KMS-11 (cell line): ENCODE data around the gene SLAMF7.
"Not testable (repeated sequence)": the region's sequence is repeated elsewhere in the genome, so short reads cannot be mapped to it uniquely, and the experiment has no call there.

Source experiments
- H2AFZ ChIP-seq: fragments of 200-600 bp; sonication (generic); 2 replicates; pipeline ENCODE4 v1.6.1; 2016; ENCODE audit warnings: antibody characterized with exemption, mixed run types, low read depth
- H3K27ac ChIP-seq: fragments of 200-600 bp; sonication (generic); 2 replicates; pipeline ENCODE4 v1.6.1; 2016; ENCODE audit warnings: mild to moderate bottlenecking, mixed run types
- H3K27me3 ChIP-seq: fragments of 200-600 bp; sonication (generic); 2 replicates; pipeline ENCODE4 v1.6.1; 2017; ENCODE audit warnings: mild to moderate bottlenecking, low read depth, mixed run types, moderate library complexity; ENCODE audit not compliant: insufficient read depth
- H3K36me3 ChIP-seq: fragments of 200-600 bp; sonication (generic); 2 replicates; pipeline ENCODE4 v1.6.1; 2017; ENCODE audit warnings: mild to moderate bottlenecking, mixed run types; ENCODE audit not compliant: insufficient read depth
- H3K4me1 ChIP-seq: fragments of 200-600 bp; sonication (generic); 2 replicates; pipeline ENCODE4 v1.6.1; 2016; ENCODE audit warnings: mild to moderate bottlenecking, low read depth, mixed run types; ENCODE audit not compliant: poor library complexity, severe bottlenecking
- H3K4me2 ChIP-seq: fragments of 200-600 bp; sonication (generic); 2 replicates; pipeline ENCODE4 v1.7.0; 2016; ENCODE audit warnings: mild to moderate bottlenecking, mixed run types
- H3K4me3 ChIP-seq: fragments of 200-600 bp; sonication (generic); IDR thresholded peaks from 2 replicates; pipeline ENCODE4 v1.6.1; 2017; ENCODE audit warnings: low read depth, low read length, mixed read lengths; ENCODE audit not compliant: insufficient read depth
- H3K79me2 ChIP-seq: fragments of 200-600 bp; sonication (generic); 2 replicates; pipeline ENCODE4 v1.6.1; 2016; ENCODE audit warnings: low read depth, mixed run types; ENCODE audit not compliant: insufficient read depth
- H3K9ac ChIP-seq: fragments of 200-600 bp; sonication (generic); 2 replicates; pipeline ENCODE4 v1.6.1; 2016; ENCODE audit warnings: mild to moderate bottlenecking, mixed run types
- H4K20me1 ChIP-seq: fragments of 200-600 bp; sonication (generic); 2 replicates; pipeline ENCODE4 v1.6.1; 2016; ENCODE audit warnings: mild to moderate bottlenecking, mixed run types; ENCODE audit not compliant: insufficient read depth
- TF ChIP-seq, protein P1 (sequence below): fragments of 200-600 bp; sonication (generic); conservative IDR thresholded peaks from 2 replicates; pipeline ENCODE4 v1.6.1; 2017; ENCODE audit warnings: low read depth, mild to moderate bottlenecking, antibody characterized with exemption, low read length, moderate library complexity, mixed read lengths

SLAMF7 gene

DNA sequence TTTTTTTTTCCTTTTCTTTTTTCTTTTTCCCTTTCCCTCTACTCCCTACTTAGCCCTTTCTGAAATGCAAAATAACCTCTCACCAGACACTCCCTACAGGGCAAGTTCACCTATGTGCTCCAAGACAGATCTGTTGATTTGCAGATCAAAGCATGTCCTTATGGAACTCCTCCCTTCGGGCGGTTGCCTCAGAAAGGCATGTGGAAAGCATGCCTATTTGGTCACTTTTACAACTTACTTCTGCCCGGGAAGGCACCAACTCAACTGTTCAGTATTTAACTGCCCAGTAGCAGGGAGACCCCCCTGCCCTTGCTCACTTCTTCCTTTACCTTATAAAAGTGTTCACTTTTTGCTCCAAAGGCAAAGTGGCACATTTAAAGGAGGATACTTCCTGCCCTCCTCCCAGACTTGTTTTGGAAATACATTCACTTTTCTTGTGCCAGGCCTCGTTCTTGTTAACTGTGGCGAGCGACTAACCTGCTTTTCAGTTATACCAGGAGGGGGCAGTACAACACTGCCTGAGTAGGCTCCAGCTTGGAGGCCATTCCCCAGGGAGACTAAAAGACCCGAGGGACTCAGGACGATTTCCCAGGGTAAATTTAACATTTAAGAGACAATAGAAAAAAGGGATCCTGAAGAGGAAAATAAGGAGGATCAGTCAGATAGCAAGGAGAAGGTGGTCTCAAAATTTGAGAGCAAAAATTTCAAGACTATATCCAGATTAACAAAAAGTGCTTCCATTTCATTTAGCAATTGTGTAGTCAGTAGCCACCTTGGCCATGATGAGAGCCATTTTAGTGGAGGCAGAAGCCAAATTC, 12.3 kb upstream of the SLAMF7 start:
- Histone ChIP-seq H3K27me3 (no peaks in the 10 kb centered on the region), H3K4me2 (peak overlapping the region; percentile 26), H2AFZ (peak overlapping the region; percentile 56), H3K79me2 (no peaks in the 10 kb centered on the region), H3K9ac (peak overlapping the region; percentile 22; the same call in 1 of the 2 replicates), H4K20me1 (no peaks in the 10 kb centered on the region), H3K27ac (peak overlapping the region; percentile 18; the same call in 1 of the 2 replicates), H3K4me3 (no peak overlapping the region), H3K4me1 (peaks cover 19% of the 10 kb centered on the region), H3K36me3 (no peaks in the 10 kb centered on the region)
- TF ChIP-seq, protein P1, sequence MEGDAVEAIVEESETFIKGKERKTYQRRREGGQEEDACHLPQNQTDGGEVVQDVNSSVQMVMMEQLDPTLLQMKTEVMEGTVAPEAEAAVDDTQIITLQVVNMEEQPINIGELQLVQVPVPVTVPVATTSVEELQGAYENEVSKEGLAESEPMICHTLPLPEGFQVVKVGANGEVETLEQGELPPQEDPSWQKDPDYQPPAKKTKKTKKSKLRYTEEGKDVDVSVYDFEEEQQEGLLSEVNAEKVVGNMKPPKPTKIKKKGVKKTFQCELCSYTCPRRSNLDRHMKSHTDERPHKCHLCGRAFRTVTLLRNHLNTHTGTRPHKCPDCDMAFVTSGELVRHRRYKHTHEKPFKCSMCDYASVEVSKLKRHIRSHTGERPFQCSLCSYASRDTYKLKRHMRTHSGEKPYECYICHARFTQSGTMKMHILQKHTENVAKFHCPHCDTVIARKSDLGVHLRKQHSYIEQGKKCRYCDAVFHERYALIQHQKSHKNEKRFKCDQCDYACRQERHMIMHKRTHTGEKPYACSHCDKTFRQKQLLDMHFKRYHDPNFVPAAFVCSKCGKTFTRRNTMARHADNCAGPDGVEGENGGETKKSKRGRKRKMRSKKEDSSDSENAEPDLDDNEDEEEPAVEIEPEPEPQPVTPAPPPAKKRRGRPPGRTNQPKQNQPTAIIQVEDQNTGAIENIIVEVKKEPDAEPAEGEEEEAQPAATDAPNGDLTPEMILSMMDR = peak; percentile 100

DNA sequence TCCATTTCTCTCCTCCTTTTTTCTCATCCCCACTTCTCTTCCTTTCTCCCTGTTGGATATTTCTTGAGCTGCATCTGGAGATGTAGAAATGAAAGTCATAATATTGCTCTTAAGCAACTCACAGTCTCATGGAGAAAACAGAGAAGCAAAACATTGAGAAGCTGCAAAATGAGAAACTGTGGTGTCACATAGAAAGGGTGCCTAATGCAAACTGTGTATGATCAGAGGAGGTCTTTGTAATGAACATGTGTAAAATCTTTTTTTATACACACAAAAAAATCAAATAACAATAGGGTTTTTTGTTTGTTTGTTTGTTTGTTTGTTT, 11.8 kb upstream of the SLAMF7 start:
- no peaks in the 10 kb centered on the region for H4K20me1 ChIP-seq
- no peaks in the 10 kb centered on the region for H3K36me3 ChIP-seq
- H3K4me2 ChIP-seq = peak overlapping the region; percentile 26
- H3K4me1 ChIP-seq = peaks cover 19% of the 10 kb centered on the region
- no peaks in the 10 kb centered on the region for H3K79me2 ChIP-seq
- no peak overlapping the region for H3K27ac ChIP-seq
- H2AFZ ChIP-seq = peak overlapping the region; percentile 56
- no peak overlapping the region for H3K4me3 ChIP-seq
- no peaks in the 10 kb centered on the region for H3K27me3 ChIP-seq
- TF ChIP-seq, protein P1 = no peak
- peak overlapping the region; percentile 22; the same call in 1 of the 2 replicates for H3K9ac ChIP-seq

DNA sequence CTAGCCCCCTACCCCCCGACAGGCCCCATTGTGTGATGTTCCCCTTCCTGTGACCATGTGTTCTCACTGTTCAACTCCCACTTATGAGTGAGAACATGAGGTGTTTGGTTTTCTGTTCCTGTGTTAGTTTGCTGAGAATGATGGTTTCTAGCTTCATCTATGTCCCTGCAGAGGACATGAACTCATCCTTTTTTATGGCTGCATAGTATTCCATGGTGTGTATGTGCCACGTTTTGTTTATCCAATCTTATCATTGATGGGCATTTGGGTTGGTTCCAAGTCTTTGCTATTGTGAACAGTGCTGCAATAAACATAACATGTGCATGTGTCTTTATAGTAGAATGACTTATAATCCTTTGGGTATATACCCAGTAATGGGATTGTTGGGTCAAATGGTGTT, 7.5 kb upstream of the SLAMF7 start:
- not testable (repeated sequence) for H4K20me1 ChIP-seq, H3K27me3 ChIP-seq, H3K4me2 ChIP-seq, H3K4me3 ChIP-seq, H3K9ac ChIP-seq, H2AFZ ChIP-seq, H3K79me2 ChIP-seq, H3K36me3 ChIP-seq, H3K27ac ChIP-seq
- H3K4me1 ChIP-seq = peaks cover 19% of the 10 kb centered on the region

DNA sequence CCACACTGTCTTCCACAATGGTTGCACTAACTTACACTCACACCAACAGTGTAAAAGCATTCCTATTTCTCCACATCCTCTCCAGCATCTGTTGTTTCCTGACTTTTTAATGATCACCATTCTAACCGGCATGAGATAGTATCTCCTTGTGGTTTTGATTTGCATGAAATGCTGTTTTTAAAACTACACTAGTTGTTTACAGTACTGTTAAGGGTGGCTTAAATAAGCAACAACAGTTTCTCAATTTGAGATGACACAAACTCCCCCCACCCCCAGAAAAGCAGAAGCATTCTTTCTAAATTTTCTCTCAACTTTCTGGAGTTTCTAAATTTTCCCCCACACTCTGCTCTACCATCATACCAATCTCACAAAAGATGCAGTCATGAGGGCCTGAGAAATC, 7.1 kb upstream of the SLAMF7 start:
- Histone ChIP-seq H3K4me2 (no peak overlapping the region), H3K4me1 (peaks cover 14% of the 10 kb centered on the region), H3K36me3 (no peaks in the 10 kb centered on the region), H2AFZ (no peak overlapping the region), H4K20me1 (no peaks in the 10 kb centered on the region), H3K9ac (no peak overlapping the region), H3K27ac (no peak overlapping the region), H3K27me3 (no peaks in the 10 kb centered on the region; the same call in 1 of the 2 replicates), H3K79me2 (no peaks in the 10 kb centered on the region), H3K4me3 (no peak overlapping the region)
- TF ChIP-seq, protein P1 = no peak

DNA sequence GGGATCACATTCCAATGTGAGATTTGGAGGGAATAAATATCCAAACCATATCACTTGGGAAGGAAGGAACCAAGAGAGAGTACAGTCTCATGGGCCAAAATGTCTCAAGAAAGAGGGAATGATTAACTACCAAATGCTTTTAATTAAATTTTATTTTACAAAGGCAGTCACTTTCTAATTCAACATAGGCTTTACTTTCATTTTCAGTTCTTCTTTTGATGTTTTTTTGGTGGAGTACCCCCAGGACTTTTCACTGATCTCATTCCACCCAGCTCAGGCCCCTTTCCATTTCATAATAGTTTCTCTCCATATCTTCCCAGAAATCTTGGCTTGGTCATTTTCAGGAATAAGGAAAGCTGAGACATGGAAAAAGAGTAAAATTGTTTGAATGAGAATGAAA, 5.1 kb upstream of the SLAMF7 start:
- Histone ChIP-seq H3K27me3 (no peaks in the 10 kb centered on the region; the same call in 1 of the 2 replicates), H3K4me1 (peaks cover 10% of the 10 kb centered on the region), H2AFZ (peak overlapping the region; percentile 4; the same call in 1 of the 2 replicates), H3K4me2 (peak overlapping the region; percentile 11), H4K20me1 (no peaks in the 10 kb centered on the region), H3K27ac (no peak overlapping the region), H3K4me3 (no peak overlapping the region), H3K9ac (no peak overlapping the region), H3K79me2 (no peaks in the 10 kb centered on the region), H3K36me3 (no peaks in the 10 kb centered on the region)
- TF ChIP-seq, protein P1 = no peak
